SK-N-MC (cell line): ENCODE data around the gene COL8A1.

Experiments used
- EZH2 ChIP-seq: fragments of 200-600 bp; sonication (generic); IDR thresholded peaks from one replicate; pipeline ENCODE4 v1.6.1; 2017; ENCODE audit warnings: antibody characterized with exemption
- FOXP2 ChIP-seq: optimal IDR thresholded peaks from 2 replicates; pipeline ENCODE3; 2011; ENCODE audit warnings: mild to moderate bottlenecking, moderate library complexity; ENCODE audit not compliant: insufficient read depth; ENCODE audit errors: extremely low read length, control extremely low read depth
- POLR2AphosphoS5 ChIP-seq: IDR thresholded peaks from 2 replicates; pipeline ENCODE4 v1.6.1; 2012; ENCODE audit warnings: mild to moderate bottlenecking, low read depth, low read length, borderline replicate concordance

- no peak for TF ChIP-seq EZH2
- TF ChIP-seq POLR2AphosphoS5, result no peak
- TF ChIP-seq FOXP2, result no peak
These were observed 75.8 kb downstream of the COL8A1 start for GRCh38 chr3:99714146-99714545.
